Panc1 (cell line): ENCODE results near the gene LRRC74B. TPM values are rescaled to one million over a fixed set of nuclear protein-coding genes. Genes with fewer than 3 reads are reported as not detected.

Source experiments
- ATAC-seq: fragments of 200-7000 bp; cut with Tn5 transposase; 2 replicates; pipeline ENCODE4 v1.9.1; 2020; ENCODE audit warnings: mild to moderate bottlenecking, moderate library complexity
- BruUV-seq: library from RNA; stranded (reverse); fragments of 400-500 nt; replicated peaks from 2 replicates; lab custom pipeline; 2021; lab: Mats Ljungman, UMichigan
- CTCF ChIA-PET: fragments of 300-600 bp; sonication (Branson Sonifier 250); formaldehyde crosslinking; loops from one replicate; lab custom pipeline; 2022; ENCODE audit warnings: antibody characterized with exemption; lab: Charles Lee
- POLR2A ChIA-PET: fragments of 300-600 bp; sonication (Branson Sonifier 250); formaldehyde crosslinking; loops from one replicate; lab custom pipeline; 2022; ENCODE audit warnings: antibody characterized with exemption; lab: Charles Lee
- DNase-seq: peaks from one replicate; pipeline ENCODE4 v3.0.0-alpha.2; 2010; ENCODE audit warnings: low read depth, low spot score
- H3K27ac ChIP-seq: 2 replicates; pipeline ENCODE4 v1.5.1; 2011; ENCODE audit warnings: mild to moderate bottlenecking, low read length, inconsistent platforms
- H3K27me3 ChIP-seq: fragments of 200-500 bp; sonication (Bioruptor generic); 2 replicates; pipeline ENCODE4 v1.6.0; 2014; ENCODE audit warnings: low read length, inconsistent platforms; ENCODE audit not compliant: control insufficient read depth, insufficient read depth
- H3K36me3 ChIP-seq: fragments of 200-500 bp; sonication (Bioruptor generic); 2 replicates; pipeline ENCODE4 v1.5.1; 2014; ENCODE audit warnings: inconsistent platforms, mild to moderate bottlenecking, low read length, moderate library complexity; ENCODE audit not compliant: control insufficient read depth, insufficient read depth
- H3K4me1 ChIP-seq: 2 replicates; pipeline ENCODE4 v1.5.1; 2011; ENCODE audit warnings: inconsistent platforms, mild to moderate bottlenecking, low read length, moderate library complexity; ENCODE audit not compliant: control insufficient read depth, insufficient read depth
- H3K4me3 ChIP-seq, 2 experiments: 2 replicates each; pipeline ENCODE4 v1.5.1; 2011 to 2012; ENCODE audit warnings: low read depth in 2 of 2, low read length in 2 of 2, mild to moderate bottlenecking in 2 of 2, inconsistent platforms in 1 of 2, moderate library complexity in 1 of 2
- H3K9me3 ChIP-seq: fragments of 200-500 bp; sonication (Bioruptor generic); 2 replicates; pipeline ENCODE4 v1.5.1; 2014; ENCODE audit warnings: low read depth, mild to moderate bottlenecking, inconsistent platforms, low read length, moderate library complexity; ENCODE audit not compliant: control insufficient read depth, insufficient read depth
- POLR2AphosphoS5 ChIP-seq: IDR thresholded peaks from 2 replicates; pipeline ENCODE4 v1.6.1; 2012; ENCODE audit warnings: mild to moderate bottlenecking, low read depth, low read length, moderate library complexity
- SIN3A ChIP-seq: IDR thresholded peaks from 2 replicates; pipeline ENCODE4 v1.6.1; 2012; ENCODE audit warnings: low read depth, mild to moderate bottlenecking, low read length, moderate library complexity, borderline replicate concordance; ENCODE audit not compliant: insufficient read depth
- TCF7L2 ChIP-seq: IDR thresholded peaks from 2 replicates; pipeline ENCODE4 v1.6.1; 2011; ENCODE audit warnings: mild to moderate bottlenecking, low read depth, low read length, inconsistent platforms
- in situ Hi-C: cut with HindIII; loops from 2 replicates; pipeline ENCODE4 v1.10.0; 2016; ENCODE audit warnings: low sequenced_read_pairs, low pct_unique_long_range_greater_than_20kb
- intact Hi-C: fragments of 100-400 bp; cut with micrococcal nuclease; formaldehyde crosslinking; loops from one replicate; pipeline ENCODE4 v1.10.0; 2022; ENCODE audit not compliant: unreplicated experiment
- total RNA-seq: library from RNA; stranded (reverse); gene quantifications from one replicate; pipeline ENCODE4 v1.2.1, GENCODE V29; 2021; ENCODE audit not compliant: unreplicated experiment
- TF ChIP-seq, protein P1 (sequence below): fragments of 450-650 bp; IDR thresholded peaks from 2 replicates; pipeline ENCODE4 v1.5.1; 2017; ENCODE audit warnings: mild to moderate bottlenecking
- TF ChIP-seq, protein P2 (sequence below), 2 experiments: IDR thresholded peaks; 2 replicates each; pipeline ENCODE4 v1.6.1; 2011 to 2012; ENCODE audit warnings: low read depth in 2 of 2, control low read depth in 1 of 2, low read length in 1 of 2, mild to moderate bottlenecking in 1 of 2, moderate library complexity in 1 of 2; ENCODE audit not compliant: insufficient read depth in 1 of 2

LRRC74B gene
- total RNA-seq, 1 experiment from 2014 or later: not detected

DNA sequence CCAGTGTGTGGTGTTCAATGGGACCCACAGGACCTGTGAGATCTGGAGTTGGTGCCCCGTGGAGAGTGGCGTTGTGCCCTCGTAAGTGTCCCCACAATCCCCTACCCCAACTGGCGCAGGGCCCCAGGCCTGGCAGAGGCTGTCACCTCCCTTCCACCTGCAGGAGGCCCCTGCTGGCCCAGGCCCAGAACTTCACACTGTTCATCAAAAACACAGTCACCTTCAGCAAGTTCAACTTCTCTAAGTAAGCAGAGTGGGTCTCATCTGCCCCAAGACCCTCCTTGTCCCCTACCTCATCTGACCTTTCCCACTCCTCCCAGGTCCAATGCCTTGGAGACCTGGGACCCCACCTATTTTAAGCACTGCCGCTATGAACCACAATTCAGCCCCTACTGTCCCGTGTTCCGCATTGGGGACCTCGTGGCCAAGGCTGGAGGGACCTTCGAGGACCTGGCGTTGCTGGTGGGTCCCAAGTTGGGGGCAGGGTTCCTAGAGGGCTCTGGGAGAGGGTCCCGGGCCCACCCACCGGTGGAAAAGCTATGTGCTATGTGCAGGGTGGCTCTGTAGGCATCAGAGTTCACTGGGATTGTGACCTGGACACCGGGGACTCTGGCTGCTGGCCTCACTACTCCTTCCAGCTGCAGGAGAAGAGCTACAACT is 22.7 kb upstream of the LRRC74B start:
- CTCF ChIA-PET: no interaction called here
- POLR2A ChIA-PET: no interaction called here
- Histone ChIP-seq H3K27ac (no peak overlapping the region), H3K4me1 (no peaks in the 10 kb centered on the region), H3K27me3 (no peaks in the 10 kb centered on the region), H3K9me3 (no peaks in the 10 kb centered on the region), H3K4me3 (no peak overlapping the region), H3K36me3 (no peaks in the 10 kb centered on the region)
- intact Hi-C loops: no loop called here
- DNase-seq (no peak), ATAC-seq (no peak)
- BruUV-seq: no TSS peak
- in situ Hi-C loops: no loop called here
- TF ChIP-seq POLR2AphosphoS5 (no peak), TCF7L2 (no peak), SIN3A (no peak)
- TF ChIP-seq, protein P1, sequence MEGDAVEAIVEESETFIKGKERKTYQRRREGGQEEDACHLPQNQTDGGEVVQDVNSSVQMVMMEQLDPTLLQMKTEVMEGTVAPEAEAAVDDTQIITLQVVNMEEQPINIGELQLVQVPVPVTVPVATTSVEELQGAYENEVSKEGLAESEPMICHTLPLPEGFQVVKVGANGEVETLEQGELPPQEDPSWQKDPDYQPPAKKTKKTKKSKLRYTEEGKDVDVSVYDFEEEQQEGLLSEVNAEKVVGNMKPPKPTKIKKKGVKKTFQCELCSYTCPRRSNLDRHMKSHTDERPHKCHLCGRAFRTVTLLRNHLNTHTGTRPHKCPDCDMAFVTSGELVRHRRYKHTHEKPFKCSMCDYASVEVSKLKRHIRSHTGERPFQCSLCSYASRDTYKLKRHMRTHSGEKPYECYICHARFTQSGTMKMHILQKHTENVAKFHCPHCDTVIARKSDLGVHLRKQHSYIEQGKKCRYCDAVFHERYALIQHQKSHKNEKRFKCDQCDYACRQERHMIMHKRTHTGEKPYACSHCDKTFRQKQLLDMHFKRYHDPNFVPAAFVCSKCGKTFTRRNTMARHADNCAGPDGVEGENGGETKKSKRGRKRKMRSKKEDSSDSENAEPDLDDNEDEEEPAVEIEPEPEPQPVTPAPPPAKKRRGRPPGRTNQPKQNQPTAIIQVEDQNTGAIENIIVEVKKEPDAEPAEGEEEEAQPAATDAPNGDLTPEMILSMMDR: no peak
- TF ChIP-seq, protein P2, sequence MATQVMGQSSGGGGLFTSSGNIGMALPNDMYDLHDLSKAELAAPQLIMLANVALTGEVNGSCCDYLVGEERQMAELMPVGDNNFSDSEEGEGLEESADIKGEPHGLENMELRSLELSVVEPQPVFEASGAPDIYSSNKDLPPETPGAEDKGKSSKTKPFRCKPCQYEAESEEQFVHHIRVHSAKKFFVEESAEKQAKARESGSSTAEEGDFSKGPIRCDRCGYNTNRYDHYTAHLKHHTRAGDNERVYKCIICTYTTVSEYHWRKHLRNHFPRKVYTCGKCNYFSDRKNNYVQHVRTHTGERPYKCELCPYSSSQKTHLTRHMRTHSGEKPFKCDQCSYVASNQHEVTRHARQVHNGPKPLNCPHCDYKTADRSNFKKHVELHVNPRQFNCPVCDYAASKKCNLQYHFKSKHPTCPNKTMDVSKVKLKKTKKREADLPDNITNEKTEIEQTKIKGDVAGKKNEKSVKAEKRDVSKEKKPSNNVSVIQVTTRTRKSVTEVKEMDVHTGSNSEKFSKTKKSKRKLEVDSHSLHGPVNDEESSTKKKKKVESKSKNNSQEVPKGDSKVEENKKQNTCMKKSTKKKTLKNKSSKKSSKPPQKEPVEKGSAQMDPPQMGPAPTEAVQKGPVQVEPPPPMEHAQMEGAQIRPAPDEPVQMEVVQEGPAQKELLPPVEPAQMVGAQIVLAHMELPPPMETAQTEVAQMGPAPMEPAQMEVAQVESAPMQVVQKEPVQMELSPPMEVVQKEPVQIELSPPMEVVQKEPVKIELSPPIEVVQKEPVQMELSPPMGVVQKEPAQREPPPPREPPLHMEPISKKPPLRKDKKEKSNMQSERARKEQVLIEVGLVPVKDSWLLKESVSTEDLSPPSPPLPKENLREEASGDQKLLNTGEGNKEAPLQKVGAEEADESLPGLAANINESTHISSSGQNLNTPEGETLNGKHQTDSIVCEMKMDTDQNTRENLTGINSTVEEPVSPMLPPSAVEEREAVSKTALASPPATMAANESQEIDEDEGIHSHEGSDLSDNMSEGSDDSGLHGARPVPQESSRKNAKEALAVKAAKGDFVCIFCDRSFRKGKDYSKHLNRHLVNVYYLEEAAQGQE (IDR thresholded peaks at IDR 0.05; ENCODE audit: insufficient read depth in 1 of 2, low read depth in 2 of 2, low read length in 1 of 2): no peak

- in situ Hi-C loops: no loop called here
- TF ChIP-seq, protein P2 (IDR thresholded peaks at IDR 0.05; ENCODE audit: insufficient read depth in 1 of 2, low read depth in 2 of 2, low read length in 1 of 2): no peak
- TF ChIP-seq, protein P1: no peak
- TF ChIP-seq POLR2AphosphoS5 (no peak), SIN3A (no peak), TCF7L2 (no peak)
- Histone ChIP-seq H3K4me1 (no peaks in the 10 kb centered on the region), H3K36me3 (no peaks in the 10 kb centered on the region), H3K9me3 (no peaks in the 10 kb centered on the region), H3K4me3 (no peak overlapping the region), H3K27ac (no peak overlapping the region), H3K27me3 (no peaks in the 10 kb centered on the region)
- CTCF ChIA-PET: no interaction called here
- BruUV-seq: no TSS peak
- no peak for DNase-seq
- intact Hi-C loops: no loop called here
- POLR2A ChIA-PET: no interaction called here
- no peak for ATAC-seq
Measured at GRCh38 chr22:21025266-21025665, 20.5 kb upstream of the LRRC74B start.
